Subcutaneous adipose tissue (tissue), 4 donors: ENCODE data around the gene TMEM43. TPM values are rescaled to one million over a fixed set of nuclear protein-coding genes. Genes with fewer than 3 reads are reported as not detected.

Source experiments
- CTCF ChIP-seq: fragments of 450-650 bp; IDR thresholded peaks from one replicate; pipeline ENCODE4 v1.5.1; 2016; ENCODE audit warnings: low read depth, mild to moderate bottlenecking, control low read depth, antibody characterized with exemption, moderate library complexity
- total RNA-seq, 4 donors: library from RNA; depleted of rRNA; stranded (reverse); fragments of >200 nt; gene quantifications; one replicate each; pipeline ENCODE4 v1.1.0, GENCODE V29; 2016

Gene TMEM43
- total RNA-seq, 4 donors from 2014 or later = 98.7 to 169 (median 129) TPM

- no peak for TF ChIP-seq CTCF
Observed at GRCh38 chr3:14178247-14179113, 53.6 kb downstream of the TMEM43 start, which contains the start of the genes LSM3 and XPC. TSS of gene LSM3 (plus strand) at chr3:14178817. CDS start at chr3:14178861, 44 bp downstream. TSS of gene XPC (minus strand) at chr3:14178601. CDS start at chr3:14178568, 33 bp downstream.

DNA sequence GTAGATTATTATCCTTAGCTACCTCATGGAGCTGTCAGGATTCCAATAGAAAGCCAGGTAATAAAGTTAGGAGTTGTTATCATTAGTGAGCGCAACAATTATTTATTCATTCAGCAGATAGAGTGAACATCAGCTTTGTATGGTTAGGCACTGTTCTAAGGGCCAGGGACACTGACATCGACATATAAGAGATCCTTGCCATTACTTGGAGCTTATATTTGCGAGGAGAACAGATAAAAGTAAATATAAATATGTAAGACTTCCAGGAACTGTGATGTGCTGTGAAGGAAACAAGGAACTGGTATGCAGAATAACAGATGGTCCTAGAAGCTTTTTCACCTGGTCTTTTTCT lies 54.2 kb downstream of the TMEM43 start:
- no peak for TF ChIP-seq CTCF

DNA sequence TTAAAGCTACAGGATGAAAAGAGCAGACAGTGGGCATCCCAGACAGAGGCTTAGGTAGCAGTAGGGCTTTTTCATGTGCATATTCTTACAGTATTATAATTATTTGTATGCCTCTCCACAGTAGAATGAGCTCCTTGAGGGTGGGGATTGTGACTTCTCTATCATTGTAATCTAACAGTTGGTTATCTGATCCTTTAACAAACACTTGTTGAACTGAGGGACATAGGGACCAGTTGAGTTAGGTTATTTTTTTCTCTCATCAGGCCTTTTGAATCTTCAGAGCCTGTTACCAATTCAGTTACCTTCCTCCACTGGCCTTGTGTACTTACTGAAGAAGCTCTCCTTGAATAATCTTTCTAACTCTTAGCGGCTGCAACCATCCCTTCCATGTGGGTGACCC lies 54.9 kb downstream of the TMEM43 start:
- no peak for TF ChIP-seq CTCF

- no peak for TF ChIP-seq CTCF
Observed at GRCh38 chr3:14181253-14181652, 56.4 kb downstream of the TMEM43 start.

GRCh38 chr3:14183015-14183577 lies 58.2 kb downstream of the TMEM43 start:
- TF ChIP-seq CTCF = no peak

DNA sequence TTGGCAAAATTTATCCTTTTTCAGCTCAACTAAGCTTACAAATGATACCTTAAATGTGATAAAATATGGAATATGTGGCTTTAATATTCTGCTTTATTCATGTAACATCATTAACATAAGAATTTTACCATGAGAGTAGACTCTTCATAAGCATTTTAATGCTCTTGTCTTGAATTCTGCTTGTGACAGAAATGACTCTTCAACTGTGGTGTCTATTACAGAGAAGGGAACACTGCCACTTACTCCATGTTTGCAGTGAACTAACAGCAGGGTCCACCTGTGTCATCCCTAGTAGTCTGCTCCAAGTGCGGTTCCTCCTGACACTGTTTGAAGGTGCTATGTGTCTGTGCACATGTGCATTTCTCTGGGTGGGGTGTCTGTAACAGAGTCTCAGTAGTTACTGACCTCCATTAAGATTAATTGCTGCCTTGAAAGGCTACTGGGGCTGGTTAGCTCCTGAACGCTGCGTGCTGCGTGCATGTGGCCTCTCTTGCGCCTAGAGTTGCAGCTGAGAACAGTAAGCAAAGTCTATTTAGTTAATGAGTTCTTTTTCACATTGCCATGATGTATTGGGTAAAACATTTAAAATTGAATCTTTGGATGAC lies 62.1 kb downstream of the TMEM43 start:
- no peak for TF ChIP-seq CTCF

- TF ChIP-seq CTCF = no peak
Observed at GRCh38 chr3:14188041-14188754, 63.3 kb downstream of the TMEM43 start.
